Neuronal stem cell (in vitro differentiated cells): Measurements from ENCODE around the gene RGPD6.
"Not testable (repeated sequence)": the region's sequence is repeated elsewhere in the genome, so short reads cannot be mapped to it uniquely, and the experiment has no call there.

Experiments
- DNase-seq: peaks from one replicate; pipeline ENCODE4 v3.0.0-alpha.2; 2013; ENCODE audit warnings: low spot score
- H2AFZ ChIP-seq: one replicate; pipeline ENCODE4 v1.6.1; 2013; ENCODE audit warnings: mild to moderate bottlenecking, low read length, inconsistent platforms
- H2AK5ac ChIP-seq: 2 replicates; pipeline ENCODE4 v1.6.1; 2013; ENCODE audit warnings: low read depth, mild to moderate bottlenecking, inconsistent platforms, low read length, moderate library complexity, mixed read lengths
- H2BK120ac ChIP-seq: 2 replicates; pipeline ENCODE4 v1.6.1; 2013; ENCODE audit warnings: low read depth, mild to moderate bottlenecking, inconsistent platforms, low read length, moderate library complexity, mixed read lengths
- H2BK12ac ChIP-seq: one replicate; pipeline ENCODE4 v1.6.1; 2013; ENCODE audit warnings: low read length, inconsistent platforms
- H2BK15ac ChIP-seq: 2 replicates; pipeline ENCODE4 v1.6.1; 2013; ENCODE audit warnings: mild to moderate bottlenecking, low read length, inconsistent platforms, mixed read lengths
- H2BK5ac ChIP-seq: one replicate; pipeline ENCODE4 v1.6.1; 2013; ENCODE audit warnings: inconsistent platforms, mild to moderate bottlenecking, low read length, moderate library complexity
- H3K14ac ChIP-seq: one replicate; pipeline ENCODE4 v1.6.1; 2013; ENCODE audit warnings: low read length, inconsistent platforms
- H3K18ac ChIP-seq: 2 replicates; pipeline ENCODE4 v1.6.1; 2013; ENCODE audit warnings: low read length, inconsistent platforms
- H3K23ac ChIP-seq: 2 replicates; pipeline ENCODE4 v1.6.1; 2013; ENCODE audit warnings: low read depth, mild to moderate bottlenecking, mixed read lengths, low read length, inconsistent platforms; ENCODE audit not compliant: poor library complexity
- H3K27ac ChIP-seq: replicated peaks from 3 replicates; pipeline ENCODE4 v1.5.1; 2013; ENCODE audit warnings: low read length, inconsistent platforms
- H3K27me3 ChIP-seq, 3 experiments: 2 replicates each; pipeline ENCODE4 v1.6.1; 2013; ENCODE audit warnings: low read length in 3 of 3, mild to moderate bottlenecking in 2 of 3, inconsistent platforms in 1 of 3, low read depth in 1 of 3, mixed read lengths in 1 of 3, moderate library complexity in 1 of 3; ENCODE audit not compliant: control insufficient read depth in 3 of 3, insufficient read depth in 3 of 3
- H3K36me3 ChIP-seq, 2 donors: replicated peaks in 1 of 2; 2 replicates each; pipeline ENCODE4 v1.6.1; 2013; ENCODE audit warnings: low read length in 2 of 2; ENCODE audit not compliant: control insufficient read depth in 2 of 2, insufficient read depth in 2 of 2
- H3K4ac ChIP-seq: 2 replicates; pipeline ENCODE4 v1.6.1; 2013; ENCODE audit warnings: inconsistent platforms, mild to moderate bottlenecking, low read length, moderate library complexity
- H3K4me1 ChIP-seq, 2 donors: 1 replicate in 1 of 2; 2 replicates in 1 of 2; pipeline ENCODE4 v1.6.1; 2013; ENCODE audit warnings: low read length in 2 of 2, low read depth in 1 of 2; ENCODE audit not compliant: control insufficient read depth in 2 of 2, insufficient read depth in 1 of 2
- H3K4me2 ChIP-seq: one replicate; pipeline ENCODE4 v1.6.1; 2013; ENCODE audit warnings: mild to moderate bottlenecking, low read length, inconsistent platforms; ENCODE audit not compliant: insufficient read depth, poor library complexity, severe bottlenecking
- H3K4me3 ChIP-seq, 2 donors: 2 replicates each; pipeline ENCODE4 v1.5.1; 2013; ENCODE audit warnings: low read length in 2 of 2, mild to moderate bottlenecking in 2 of 2, inconsistent platforms in 1 of 2, moderate library complexity in 1 of 2
- H3K79me1 ChIP-seq: one replicate; pipeline ENCODE4 v1.6.1; 2013; ENCODE audit warnings: low read depth, mild to moderate bottlenecking, inconsistent platforms, low read length, moderate library complexity
- H3K9ac ChIP-seq: one replicate; pipeline ENCODE4 v1.6.1; 2013; ENCODE audit warnings: mild to moderate bottlenecking, low read depth, low read length, inconsistent platforms; ENCODE audit not compliant: poor library complexity
- H3K9me3 ChIP-seq, 2 donors: replicated peaks in 1 of 2; 2 replicates each; pipeline versions ENCODE3 to v1.6.1; 2013; ENCODE audit warnings: low read length in 2 of 2, mild to moderate bottlenecking in 2 of 2, inconsistent platforms in 1 of 2, low read depth in 1 of 2, mixed read lengths in 1 of 2, moderate library complexity in 1 of 2; ENCODE audit not compliant: control insufficient read depth in 2 of 2, insufficient read depth in 1 of 2
- H4K8ac ChIP-seq: one replicate; pipeline ENCODE4 v1.6.1; 2013; ENCODE audit warnings: low read depth, mild to moderate bottlenecking, inconsistent platforms, low read length, moderate library complexity
- H4K91ac ChIP-seq: one replicate; pipeline ENCODE4 v1.6.1; 2013; ENCODE audit warnings: low read length, low read depth, mild to moderate bottlenecking, inconsistent platforms; ENCODE audit not compliant: poor library complexity
- WGBS, 2 donors: extraction: QIAGEN DNeasy Blood & Tissue Kit; methylation state at CpG; one replicate each; pipeline ENCODE4 v1.1.7; 2013; ENCODE audit warnings: missing lambda C conversion rate in 2 of 2, mixed read lengths in 1 of 2; ENCODE audit not compliant: insufficient read length in 2 of 2, insufficient replicate concordance in 1 of 2; ENCODE audit errors: extremely low coverage in 2 of 2; 5-methylcytosine and 5-hydroxymethylcytosine counted together

The RGPD6 gene

DNA sequence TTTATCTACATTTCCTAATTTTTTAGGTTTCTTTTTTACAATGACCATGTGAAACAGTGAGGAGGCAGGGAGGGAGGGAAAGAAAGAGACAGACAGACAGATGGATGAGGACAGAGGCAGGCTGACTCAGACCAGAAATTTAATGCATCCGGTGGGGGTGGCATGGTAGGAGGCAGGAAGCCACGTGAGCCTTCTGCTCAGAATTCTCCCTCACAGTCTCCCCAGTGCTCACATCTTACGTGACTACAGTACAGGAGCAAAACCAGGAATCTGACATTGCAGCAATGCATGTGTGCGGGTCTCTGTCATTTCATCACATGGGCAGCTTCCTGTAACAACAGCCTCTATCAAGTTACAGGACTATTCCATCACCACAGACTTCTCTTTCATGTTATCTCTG is 102.1 kb downstream of the RGPD6 start:
- H3K4me1 ChIP-seq, H2AK5ac ChIP-seq, H4K91ac ChIP-seq, H2BK12ac ChIP-seq, H4K8ac ChIP-seq, H3K23ac ChIP-seq, H2BK120ac ChIP-seq, H3K36me3 ChIP-seq, H2BK5ac ChIP-seq, H3K27me3 ChIP-seq, DNase-seq, H3K4ac ChIP-seq, H3K14ac ChIP-seq, H2BK15ac ChIP-seq, H3K9me3 ChIP-seq, H3K79me1 ChIP-seq, H3K4me3 ChIP-seq, H2AFZ ChIP-seq, H3K18ac ChIP-seq, H3K27ac ChIP-seq, H3K9ac ChIP-seq, H3K4me2 ChIP-seq: not testable (repeated sequence)
- WGBS, 2 donors: no CpG with 5 or more reads among the region's 4 CpGs

DNA sequence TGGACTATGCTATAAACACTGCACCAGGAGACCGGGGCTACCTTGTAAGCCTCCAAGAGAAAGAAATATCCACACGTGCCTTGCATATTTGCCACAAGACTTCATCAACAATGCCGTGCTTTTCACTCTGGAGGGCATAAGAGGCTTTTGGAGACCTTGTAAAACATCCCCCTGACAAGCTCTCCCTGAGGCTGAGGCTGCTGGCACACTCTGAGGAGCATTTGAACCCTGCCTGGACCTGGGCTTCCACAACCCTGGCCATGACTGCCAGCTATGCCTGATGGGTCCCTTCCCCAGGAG is 104.0 kb downstream of the RGPD6 start:
- not testable (repeated sequence) for H2BK15ac ChIP-seq, H3K36me3 ChIP-seq, H3K27ac ChIP-seq, H3K27me3 ChIP-seq, H3K18ac ChIP-seq, H3K79me1 ChIP-seq, H3K9ac ChIP-seq, H3K4me1 ChIP-seq, H3K4me2 ChIP-seq, H2AK5ac ChIP-seq, H2BK5ac ChIP-seq, H2BK120ac ChIP-seq, DNase-seq, H3K9me3 ChIP-seq, H4K8ac ChIP-seq, H2AFZ ChIP-seq, H3K23ac ChIP-seq, H3K4me3 ChIP-seq, H2BK12ac ChIP-seq, H3K14ac ChIP-seq, H4K91ac ChIP-seq, H3K4ac ChIP-seq
- WGBS, 2 donors: no CpG with 5 or more reads among the region's 3 CpGs

DNA sequence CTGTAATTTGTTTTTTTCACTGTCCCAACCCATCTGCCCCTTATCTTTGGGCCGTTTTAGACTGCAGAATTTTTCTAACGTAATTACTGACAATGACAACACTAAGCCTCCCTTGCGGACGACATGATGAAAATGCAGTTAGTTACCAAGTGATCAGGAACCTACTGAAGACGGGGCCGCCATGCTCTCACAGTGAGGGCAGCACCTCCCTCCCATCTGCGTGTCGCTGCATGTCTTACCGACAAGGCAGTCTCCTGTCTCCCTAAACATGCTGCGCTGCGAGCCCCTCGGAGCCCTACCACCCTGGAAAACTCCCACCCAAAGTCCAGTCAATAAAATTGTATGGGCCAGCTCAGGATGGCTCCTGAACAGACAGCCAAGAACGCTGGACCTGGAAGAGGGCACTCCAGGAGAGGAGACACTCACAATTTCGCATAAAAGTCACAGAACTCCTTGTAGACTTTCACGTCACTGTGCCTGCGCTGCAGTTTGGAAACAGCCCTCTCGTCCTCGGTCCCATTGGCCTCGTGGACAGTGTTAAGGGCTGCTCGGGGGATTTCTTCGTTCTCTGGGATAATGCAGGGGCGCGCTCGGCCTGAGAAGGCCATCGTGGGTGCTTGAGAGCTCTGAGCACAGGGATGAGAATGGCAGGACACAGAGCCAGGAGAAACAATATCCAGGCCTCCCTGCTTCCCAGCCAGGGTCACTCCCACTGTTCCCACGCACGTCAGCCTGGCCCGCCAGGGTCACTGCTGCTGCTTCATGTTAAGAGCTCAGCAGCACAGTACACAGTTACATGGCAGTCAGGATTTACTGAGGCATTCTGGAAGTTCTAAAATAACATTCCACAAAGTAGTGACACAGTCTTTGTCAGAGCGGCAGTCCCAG is 104.6 kb downstream of the RGPD6 start, which contains the start of gene LIMS4:
LIMS4 (minus strand) TSS at position 646 of the 888 bp plus-strand sequence; CDS start at position 608, 38 bp downstream.
- not testable (repeated sequence) for H3K9ac ChIP-seq, H2BK15ac ChIP-seq, H4K8ac ChIP-seq, H3K9me3 ChIP-seq, H2BK5ac ChIP-seq, H3K4ac ChIP-seq, H2AK5ac ChIP-seq, H3K36me3 ChIP-seq, H3K4me2 ChIP-seq, H2BK120ac ChIP-seq, H3K23ac ChIP-seq, H4K91ac ChIP-seq, H2AFZ ChIP-seq, H3K18ac ChIP-seq, H3K4me1 ChIP-seq, DNase-seq, H3K27ac ChIP-seq, H3K14ac ChIP-seq, H2BK12ac ChIP-seq, H3K79me1 ChIP-seq, H3K4me3 ChIP-seq, H3K27me3 ChIP-seq
- WGBS, 2 donors: no CpG with 5 or more reads among the region's 29 CpGs

DNA sequence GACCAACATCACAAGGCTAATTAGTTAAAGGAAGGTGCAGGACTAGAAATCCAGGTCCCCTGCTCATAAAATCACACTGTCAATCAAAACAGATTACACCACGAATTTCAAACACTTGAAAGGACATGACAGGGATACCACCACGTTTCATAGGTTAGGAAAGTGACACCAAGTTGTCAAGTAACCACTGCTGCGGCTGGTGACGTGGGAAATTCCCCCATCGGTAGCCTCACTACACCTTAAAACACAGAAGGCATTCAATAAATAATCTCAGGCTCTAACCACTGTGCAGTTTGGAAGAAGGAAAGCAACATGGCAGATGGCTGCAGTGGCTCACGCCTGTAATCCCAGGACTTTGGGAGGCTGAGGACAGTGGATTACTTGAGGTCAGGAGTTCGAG is 108.1 kb downstream of the RGPD6 start:
- H2BK120ac ChIP-seq: not testable (repeated sequence)

More for the DNA sequence above, 108.1 kb downstream of the RGPD6 start:
- not testable (repeated sequence) for H3K4me1 ChIP-seq, H2BK5ac ChIP-seq, H3K14ac ChIP-seq, H4K91ac ChIP-seq, H3K23ac ChIP-seq, H2BK15ac ChIP-seq, H3K36me3 ChIP-seq, H3K27ac ChIP-seq, H3K4ac ChIP-seq, H3K4me3 ChIP-seq, H3K9ac ChIP-seq, H4K8ac ChIP-seq, H2AFZ ChIP-seq, H2BK12ac ChIP-seq, H2AK5ac ChIP-seq, DNase-seq, H3K27me3 ChIP-seq, H3K4me2 ChIP-seq, H3K9me3 ChIP-seq, H3K18ac ChIP-seq, H3K79me1 ChIP-seq
- no CpG with 5 or more reads among the region's 7 CpGs for WGBS, 2 donors
